HEK293 (cell line): Measurements from ENCODE around the gene RSPH9.
A peak's percentile ranks its signal among the peaks of the same experiment; 100 is the strongest.

ENCODE experiments used
- CTCF ChIA-PET: fragments of 350-600 bp; formaldehyde crosslinking; extraction: SDS; loops from one replicate; lab custom pipeline; 2021; ENCODE audit warnings: antibody characterized with exemption; lab: Yijun Ruan, JAX
- POLR2A ChIA-PET: fragments of 300-600 bp; formaldehyde crosslinking; extraction: SDS; loops from one replicate; lab custom pipeline; 2020; ENCODE audit warnings: antibody characterized with exemption, inconsistent platforms; lab: Yijun Ruan, JAX
- H3K27ac ChIP-seq: fragments of 200-500 bp; sonication (Bioruptor generic); 2 replicates; pipeline ENCODE4 v1.5.1; 2014; ENCODE audit warnings: low read depth, low read length, control low read depth, inconsistent platforms; ENCODE audit errors: extremely low read depth
- H3K36me3 ChIP-seq, 2 experiments: fragments of 200-500 bp in 1 of 2; sonication (Bioruptor generic) in 1 of 2; 1 replicate in 1 of 2; 2 replicates in 1 of 2; pipeline ENCODE4 v1.5.1; 2014 to 2017; ENCODE audit warnings: inconsistent platforms in 2 of 2, low read length in 2 of 2; ENCODE audit not compliant: control insufficient read depth in 2 of 2, insufficient read depth in 1 of 2
- H3K4me1 ChIP-seq: fragments of 200-500 bp; sonication (Bioruptor generic); 2 replicates; pipeline ENCODE4 v1.5.1; 2014; ENCODE audit warnings: mild to moderate bottlenecking, low read length, inconsistent platforms; ENCODE audit not compliant: control insufficient read depth, insufficient read depth
- H3K4me3 ChIP-seq: 2 replicates; pipeline ENCODE4 v1.5.1; 2011; ENCODE audit warnings: low read depth, mild to moderate bottlenecking, control low read depth, low read length, moderate library complexity
- H3K9me3 ChIP-seq: fragments of 200-500 bp; sonication (Bioruptor generic); 2 replicates; pipeline ENCODE4 v1.5.1; 2014; ENCODE audit warnings: low read depth, low read length, inconsistent platforms; ENCODE audit not compliant: control insufficient read depth, insufficient read depth
- HOXA7 ChIP-seq: sonication (generic); formaldehyde crosslinking; IDR thresholded peaks from 2 replicates; pipeline ENCODE4 v1.8.1; 2022; ENCODE audit warnings: missing genetic modification reagents, borderline replicate concordance
- HOXC10 ChIP-seq: sonication (generic); formaldehyde crosslinking; IDR thresholded peaks from 2 replicates; pipeline ENCODE4 v1.8.1; 2023; ENCODE audit warnings: mild to moderate bottlenecking, missing genetic modification reagents
- IKZF3 ChIP-seq: fragments of 450-650 bp; IDR thresholded peaks from 2 replicates; pipeline ENCODE4 v1.5.0; 2018; ENCODE audit warnings: missing biosample characterization, mild to moderate bottlenecking, missing genetic modification characterization, moderate library complexity
- KLF16 ChIP-seq: fragments of 450-650 bp; formaldehyde crosslinking; IDR thresholded peaks from 2 replicates; pipeline ENCODE4 v1.5.1; 2017; ENCODE audit warnings: missing biosample characterization, missing genetic modification characterization
- OVOL3 ChIP-seq: fragments of 450-650 bp; formaldehyde crosslinking; IDR thresholded peaks from 2 replicates; pipeline ENCODE4 v1.5.1; 2016; ENCODE audit warnings: missing biosample characterization, missing genetic modification characterization
- PRDM1 ChIP-seq: fragments of 450-650 bp; formaldehyde crosslinking; IDR thresholded peaks from 2 replicates; pipeline ENCODE4; 2016; ENCODE audit warnings: missing biosample characterization, missing genetic modification characterization
- SP2 ChIP-seq: fragments of 450-650 bp; formaldehyde crosslinking; IDR thresholded peaks from 2 replicates; pipeline ENCODE4 v1.5.1; 2016; ENCODE audit warnings: missing biosample characterization, missing genetic modification characterization
- ZBTB17 ChIP-seq: fragments of 450-650 bp; formaldehyde crosslinking; IDR thresholded peaks from 2 replicates; pipeline ENCODE4 v1.5.1; 2016; ENCODE audit warnings: missing biosample characterization, missing genetic modification characterization
- ZFP3 ChIP-seq: fragments of 450-650 bp; formaldehyde crosslinking; IDR thresholded peaks from 2 replicates; pipeline ENCODE4 v1.5.1; 2016; ENCODE audit warnings: low read depth, missing biosample characterization, missing genetic modification characterization
- ZNF112 ChIP-seq: fragments of 450-650 bp; formaldehyde crosslinking; IDR thresholded peaks from 2 replicates; pipeline ENCODE4 v1.5.0; 2017; ENCODE audit warnings: missing biosample characterization, missing genetic modification characterization
- ZNF2 ChIP-seq: fragments of 450-650 bp; formaldehyde crosslinking; IDR thresholded peaks from 2 replicates; pipeline ENCODE4 v1.5.1; 2016; ENCODE audit warnings: missing biosample characterization, missing genetic modification characterization
- ZNF302 ChIP-seq: fragments of 450-650 bp; formaldehyde crosslinking; IDR thresholded peaks from 2 replicates; pipeline ENCODE4 v1.5.1; 2016; ENCODE audit warnings: missing biosample characterization, missing genetic modification characterization, low read depth
- ZNF324 ChIP-seq: fragments of 450-650 bp; formaldehyde crosslinking; IDR thresholded peaks from 2 replicates; pipeline ENCODE4 v1.5.1; 2016; ENCODE audit warnings: missing biosample characterization, missing genetic modification characterization
- ZNF394 ChIP-seq: fragments of 450-650 bp; formaldehyde crosslinking; IDR thresholded peaks from 2 replicates; pipeline ENCODE4 v1.5.1; 2016; ENCODE audit warnings: missing biosample characterization, missing genetic modification characterization, mild to moderate bottlenecking, moderate library complexity, borderline replicate concordance
- ZNF423 ChIP-seq: fragments of 450-650 bp; formaldehyde crosslinking; IDR thresholded peaks from 2 replicates; pipeline ENCODE4 v1.5.1; 2016; ENCODE audit warnings: missing biosample characterization, missing genetic modification characterization
- ZNF48 ChIP-seq: fragments of 450-650 bp; formaldehyde crosslinking; IDR thresholded peaks from 2 replicates; pipeline ENCODE4 v1.5.1; 2016; ENCODE audit warnings: missing biosample characterization, missing genetic modification characterization
- ZNF510 ChIP-seq: fragments of 450-650 bp; formaldehyde crosslinking; IDR thresholded peaks from 2 replicates; pipeline ENCODE4 v1.5.1; 2018; ENCODE audit warnings: mild to moderate bottlenecking, missing genetic modification characterization, missing biosample characterization; ENCODE audit not compliant: insufficient replicate concordance
- ZNF548 ChIP-seq: fragments of 450-650 bp; formaldehyde crosslinking; IDR thresholded peaks from 2 replicates; pipeline ENCODE4 v1.5.1; 2016; ENCODE audit warnings: missing biosample characterization, missing genetic modification characterization
- ZNF555 ChIP-seq: fragments of 450-650 bp; formaldehyde crosslinking; conservative IDR thresholded peaks from 2 replicates; pipeline ENCODE4 v1.5.1; 2017; ENCODE audit warnings: missing biosample characterization, mild to moderate bottlenecking, missing genetic modification characterization, inconsistent platforms
- ZNF600 ChIP-seq: fragments of 450-650 bp; formaldehyde crosslinking; IDR thresholded peaks from 2 replicates; pipeline ENCODE4 v1.5.1; 2016; ENCODE audit warnings: missing biosample characterization, missing genetic modification characterization
- ZNF654 ChIP-seq: fragments of 450-650 bp; formaldehyde crosslinking; IDR thresholded peaks from 2 replicates; pipeline ENCODE4 v1.5.1; 2016; ENCODE audit warnings: low read depth, missing biosample characterization, missing genetic modification characterization
- ZNF76 ChIP-seq: fragments of 450-650 bp; formaldehyde crosslinking; IDR thresholded peaks from 2 replicates; pipeline ENCODE4; 2016; ENCODE audit warnings: low read depth, missing biosample characterization, missing genetic modification characterization, borderline replicate concordance
- ZNF777 ChIP-seq: fragments of 450-650 bp; formaldehyde crosslinking; IDR thresholded peaks from 2 replicates; pipeline ENCODE4 v1.5.1; 2017; ENCODE audit warnings: missing biosample characterization, missing genetic modification characterization, borderline replicate concordance
- ZNF792 ChIP-seq: fragments of 450-650 bp; formaldehyde crosslinking; IDR thresholded peaks from 2 replicates; pipeline ENCODE4 v1.5.1; 2016; ENCODE audit warnings: missing biosample characterization, missing genetic modification characterization
- ZSCAN23 ChIP-seq: fragments of 450-650 bp; formaldehyde crosslinking; IDR thresholded peaks from 2 replicates; pipeline ENCODE4 v1.5.1; 2016; ENCODE audit warnings: missing biosample characterization, missing genetic modification characterization
- TF ChIP-seq, protein P1 (sequence below): fragments of 450-650 bp; formaldehyde crosslinking; IDR thresholded peaks from 2 replicates; pipeline ENCODE4 v1.5.1; 2016; ENCODE audit warnings: missing biosample characterization, missing genetic modification characterization
- TF ChIP-seq, protein P2 (sequence below): fragments of 450-650 bp; formaldehyde crosslinking; IDR thresholded peaks from 2 replicates; pipeline ENCODE4 v1.5.1; 2016; ENCODE audit warnings: missing biosample characterization, missing genetic modification characterization
- TF ChIP-seq, protein P3 (sequence below): fragments of 450-650 bp; formaldehyde crosslinking; IDR thresholded peaks from 2 replicates; pipeline ENCODE4 v1.5.1; 2016; ENCODE audit warnings: missing biosample characterization, missing genetic modification characterization
- TF ChIP-seq, protein P4 (sequence below): fragments of 450-650 bp; formaldehyde crosslinking; IDR thresholded peaks from 2 replicates; pipeline ENCODE4 v1.5.1; 2016; ENCODE audit warnings: missing biosample characterization, missing genetic modification characterization
- TF ChIP-seq, protein P5 (sequence below): fragments of 450-650 bp; formaldehyde crosslinking; IDR thresholded peaks from 2 replicates; pipeline ENCODE4 v1.5.1; 2017; ENCODE audit warnings: missing biosample characterization, missing genetic modification characterization
- TF ChIP-seq, protein P6 (sequence below): fragments of 450-650 bp; formaldehyde crosslinking; IDR thresholded peaks from 2 replicates; pipeline ENCODE4 v1.5.1; 2016; ENCODE audit warnings: missing biosample characterization, missing genetic modification characterization

The RSPH9 gene

DNA sequence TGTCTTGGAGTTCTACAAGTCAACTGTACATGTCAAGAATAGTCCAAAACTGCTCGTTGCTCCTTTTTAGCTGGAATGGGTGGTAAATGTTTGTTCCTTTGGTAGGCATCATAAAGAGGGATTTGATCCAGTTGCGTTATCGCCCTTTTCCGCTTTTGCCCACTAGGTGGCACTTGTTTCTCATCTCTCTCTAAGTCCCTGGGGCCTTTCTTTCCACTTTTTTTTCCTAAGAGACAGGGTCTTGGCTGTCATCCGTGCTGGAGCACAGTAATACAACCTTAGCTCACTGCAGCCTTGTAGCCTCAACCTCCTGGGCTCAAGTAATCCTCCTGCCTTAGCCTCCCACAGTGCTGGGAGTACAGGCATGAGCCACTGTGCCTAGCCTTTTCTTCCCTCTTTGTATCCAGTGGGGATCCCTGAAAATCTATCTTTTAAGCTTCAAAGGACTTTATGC is 36.5 kb upstream of the RSPH9 start (continued):
- TF ChIP-seq, protein P1, sequence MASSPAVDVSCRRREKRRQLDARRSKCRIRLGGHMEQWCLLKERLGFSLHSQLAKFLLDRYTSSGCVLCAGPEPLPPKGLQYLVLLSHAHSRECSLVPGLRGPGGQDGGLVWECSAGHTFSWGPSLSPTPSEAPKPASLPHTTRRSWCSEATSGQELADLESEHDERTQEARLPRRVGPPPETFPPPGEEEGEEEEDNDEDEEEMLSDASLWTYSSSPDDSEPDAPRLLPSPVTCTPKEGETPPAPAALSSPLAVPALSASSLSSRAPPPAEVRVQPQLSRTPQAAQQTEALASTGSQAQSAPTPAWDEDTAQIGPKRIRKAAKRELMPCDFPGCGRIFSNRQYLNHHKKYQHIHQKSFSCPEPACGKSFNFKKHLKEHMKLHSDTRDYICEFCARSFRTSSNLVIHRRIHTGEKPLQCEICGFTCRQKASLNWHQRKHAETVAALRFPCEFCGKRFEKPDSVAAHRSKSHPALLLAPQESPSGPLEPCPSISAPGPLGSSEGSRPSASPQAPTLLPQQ (tag by site-specific recombination): 0 out of 2 replicates have a peak, but pooled peaks have one; percentile 13
- TF ChIP-seq ZNF510: no peak
- TF ChIP-seq ZNF2 (tag by site-specific recombination): peak; percentile 68; the same call in 1 of the 2 replicates
- peak; percentile 60; the same call in 1 of the 2 replicates for TF ChIP-seq ZBTB17
- 0 out of 2 replicates have a peak, but pooled peaks have one; percentile 59 for TF ChIP-seq ZNF600 (tag by site-specific recombination)
- no peak for TF ChIP-seq ZNF777 (tag by site-specific recombination)
- no peak for TF ChIP-seq ZNF548
- TF ChIP-seq IKZF3: peak; percentile 92
- TF ChIP-seq, protein P2, sequence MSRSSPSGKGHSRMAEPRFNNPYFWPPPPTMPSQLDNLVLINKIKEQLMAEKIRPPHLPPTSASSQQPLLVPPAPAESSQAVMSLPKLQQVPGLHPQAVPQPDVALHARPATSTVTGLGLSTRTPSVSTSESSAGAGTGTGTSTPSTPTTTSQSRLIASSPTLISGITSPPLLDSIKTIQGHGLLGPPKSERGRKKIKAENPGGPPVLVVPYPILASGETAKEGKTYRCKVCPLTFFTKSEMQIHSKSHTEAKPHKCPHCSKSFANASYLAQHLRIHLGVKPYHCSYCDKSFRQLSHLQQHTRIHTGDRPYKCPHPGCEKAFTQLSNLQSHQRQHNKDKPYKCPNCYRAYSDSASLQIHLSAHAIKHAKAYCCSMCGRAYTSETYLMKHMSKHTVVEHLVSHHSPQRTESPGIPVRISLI (tag by site-specific recombination): peak; percentile 90
- TF ChIP-seq ZNF302 (tag by site-specific recombination): peak; percentile 82; the same call in 1 of the 2 replicates
- TF ChIP-seq, protein P3, sequence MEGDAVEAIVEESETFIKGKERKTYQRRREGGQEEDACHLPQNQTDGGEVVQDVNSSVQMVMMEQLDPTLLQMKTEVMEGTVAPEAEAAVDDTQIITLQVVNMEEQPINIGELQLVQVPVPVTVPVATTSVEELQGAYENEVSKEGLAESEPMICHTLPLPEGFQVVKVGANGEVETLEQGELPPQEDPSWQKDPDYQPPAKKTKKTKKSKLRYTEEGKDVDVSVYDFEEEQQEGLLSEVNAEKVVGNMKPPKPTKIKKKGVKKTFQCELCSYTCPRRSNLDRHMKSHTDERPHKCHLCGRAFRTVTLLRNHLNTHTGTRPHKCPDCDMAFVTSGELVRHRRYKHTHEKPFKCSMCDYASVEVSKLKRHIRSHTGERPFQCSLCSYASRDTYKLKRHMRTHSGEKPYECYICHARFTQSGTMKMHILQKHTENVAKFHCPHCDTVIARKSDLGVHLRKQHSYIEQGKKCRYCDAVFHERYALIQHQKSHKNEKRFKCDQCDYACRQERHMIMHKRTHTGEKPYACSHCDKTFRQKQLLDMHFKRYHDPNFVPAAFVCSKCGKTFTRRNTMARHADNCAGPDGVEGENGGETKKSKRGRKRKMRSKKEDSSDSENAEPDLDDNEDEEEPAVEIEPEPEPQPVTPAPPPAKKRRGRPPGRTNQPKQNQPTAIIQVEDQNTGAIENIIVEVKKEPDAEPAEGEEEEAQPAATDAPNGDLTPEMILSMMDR (tag by site-specific recombination): peak; percentile 83
- TF ChIP-seq PRDM1 (tag by site-specific recombination): peak; percentile 39; the same call in 1 of the 2 replicates
- 0 out of 2 replicates have a peak, but pooled peaks have one; percentile 32 for TF ChIP-seq ZNF324 (tag by site-specific recombination)
- TF ChIP-seq, protein P4, sequence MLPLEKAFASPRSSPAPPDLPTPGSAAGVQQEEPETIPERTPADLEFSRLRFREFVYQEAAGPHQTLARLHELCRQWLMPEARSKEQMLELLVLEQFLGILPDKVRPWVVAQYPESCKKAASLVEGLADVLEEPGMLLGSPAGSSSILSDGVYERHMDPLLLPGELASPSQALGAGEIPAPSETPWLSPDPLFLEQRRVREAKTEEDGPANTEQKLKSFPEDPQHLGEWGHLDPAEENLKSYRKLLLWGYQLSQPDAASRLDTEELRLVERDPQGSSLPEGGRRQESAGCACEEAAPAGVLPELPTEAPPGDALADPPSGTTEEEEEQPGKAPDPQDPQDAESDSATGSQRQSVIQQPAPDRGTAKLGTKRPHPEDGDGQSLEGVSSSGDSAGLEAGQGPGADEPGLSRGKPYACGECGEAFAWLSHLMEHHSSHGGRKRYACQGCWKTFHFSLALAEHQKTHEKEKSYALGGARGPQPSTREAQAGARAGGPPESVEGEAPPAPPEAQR (tag by site-specific recombination): no peak
- no peak for TF ChIP-seq OVOL3 (tag by site-specific recombination)
- no peak for TF ChIP-seq HOXC10 (CRISPR knock-in tag)
- TF ChIP-seq KLF16 (tag by site-specific recombination): no peak
- TF ChIP-seq ZNF48 (tag by site-specific recombination): no peak
- peak; percentile 93 for TF ChIP-seq ZNF654 (tag by site-specific recombination)
- TF ChIP-seq, protein P5, sequence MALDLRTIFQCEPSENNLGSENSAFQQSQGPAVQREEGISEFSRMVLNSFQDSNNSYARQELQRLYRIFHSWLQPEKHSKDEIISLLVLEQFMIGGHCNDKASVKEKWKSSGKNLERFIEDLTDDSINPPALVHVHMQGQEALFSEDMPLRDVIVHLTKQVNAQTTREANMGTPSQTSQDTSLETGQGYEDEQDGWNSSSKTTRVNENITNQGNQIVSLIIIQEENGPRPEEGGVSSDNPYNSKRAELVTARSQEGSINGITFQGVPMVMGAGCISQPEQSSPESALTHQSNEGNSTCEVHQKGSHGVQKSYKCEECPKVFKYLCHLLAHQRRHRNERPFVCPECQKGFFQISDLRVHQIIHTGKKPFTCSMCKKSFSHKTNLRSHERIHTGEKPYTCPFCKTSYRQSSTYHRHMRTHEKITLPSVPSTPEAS: no peak
- TF ChIP-seq, all 188 proteins: peak for 15

DNA sequence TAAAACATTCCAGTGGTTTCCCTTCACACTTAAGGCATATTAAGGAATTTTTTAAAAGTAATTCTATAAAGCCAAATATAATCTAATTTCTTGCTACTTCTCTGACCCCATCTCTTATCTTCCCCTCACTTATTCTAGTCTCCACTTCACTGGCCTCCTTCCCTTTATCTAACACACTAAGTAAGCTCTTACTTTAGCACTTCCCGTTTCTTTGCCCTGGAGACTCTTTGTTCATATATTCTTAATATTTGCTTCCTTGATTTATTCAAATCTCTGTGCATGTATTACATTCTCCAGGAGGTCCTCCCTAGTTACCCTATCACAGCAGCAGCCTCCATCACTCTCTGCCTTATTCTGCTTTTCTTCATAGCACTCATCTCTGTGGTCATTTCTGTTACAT is 36.0 kb upstream of the RSPH9 start:
- no peaks in the 10 kb centered on the region for H3K4me1 ChIP-seq
- H3K27ac ChIP-seq: no peak overlapping the region
- H3K36me3 ChIP-seq: peaks cover 57 to 78% of the 10 kb centered on the region in 2 experiments
- CTCF ChIA-PET: interaction anchor here (0.6 to 6.1 kb wide), 50 partner anchors 8 to 1076 kb away, joined by 3 to 63 read pairs (median 4); partner anchors contain the start of genes GTPBP2, POLH, VEGFA and XPO5
- no peak overlapping the region for H3K4me3 ChIP-seq
- no peaks in the 10 kb centered on the region for H3K9me3 ChIP-seq
- POLR2A ChIA-PET: interaction anchor here (0.6 to 1.9 kb wide), 4 partner anchors 19 to 34 kb away, joined by 3 to 7 read pairs (median 4); partner anchors contain the start of genes GTPBP2 and MAD2L1BP
- TF ChIP-seq, protein P6, sequence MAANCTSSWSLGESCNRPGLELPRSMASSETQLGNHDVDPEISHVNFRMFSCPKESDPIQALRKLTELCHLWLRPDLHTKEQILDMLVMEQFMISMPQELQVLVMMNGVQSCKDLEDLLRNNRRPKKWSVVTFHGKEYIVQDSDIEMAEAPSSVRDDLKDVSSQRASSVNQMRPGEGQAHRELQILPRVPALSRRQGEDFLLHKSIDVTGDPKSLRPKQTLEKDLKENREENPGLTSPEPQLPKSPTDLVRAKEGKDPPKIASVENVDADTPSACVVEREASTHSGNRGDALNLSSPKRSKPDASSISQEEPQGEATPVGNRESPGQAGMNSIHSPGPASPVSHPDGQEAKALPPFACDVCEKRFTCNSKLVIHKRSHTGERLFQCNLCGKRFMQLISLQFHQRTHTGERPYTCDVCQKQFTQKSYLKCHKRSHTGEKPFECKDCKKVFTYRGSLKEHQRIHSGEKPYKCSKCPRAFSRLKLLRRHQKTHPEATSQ (tag by site-specific recombination): no peak
- TF ChIP-seq ZSCAN23 (tag by site-specific recombination) (no peak), ZFP3 (no peak), ZNF394 (tag by site-specific recombination) (no peak), ZNF792 (tag by site-specific recombination) (no peak), SP2 (no peak), HOXA7 (CRISPR knock-in tag) (no peak), ZNF76 (tag by site-specific recombination) (no peak), ZNF555 (tag by site-specific recombination) (no peak), ZNF112 (tag by site-specific recombination) (no peak), ZNF423 (tag by site-specific recombination) (no peak)
